ENCODE measurements around the gene NUDCD3.

DNA sequence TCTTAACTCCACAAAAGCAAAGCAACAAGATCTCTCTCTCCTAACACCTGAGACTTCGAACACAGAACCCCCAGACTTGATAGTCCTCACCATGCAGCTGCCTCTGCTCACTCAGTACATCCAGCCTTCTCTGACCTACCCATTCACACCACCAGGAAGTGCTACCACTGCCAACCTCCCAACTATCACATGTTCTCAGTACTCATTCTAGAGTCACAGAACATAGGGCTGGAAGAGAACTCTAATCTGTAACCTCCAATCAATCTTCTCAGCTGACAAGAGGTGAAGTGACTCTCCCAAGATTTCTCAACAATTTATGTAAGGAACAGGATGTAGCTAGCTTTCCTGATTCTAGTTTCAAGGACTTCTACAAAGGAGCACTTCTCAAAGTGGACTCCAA is 3.8 kb downstream of the NUDCD3 start:
- TF ChIP-seq HDGF (IDR thresholded peaks at IDR 0.05; ENCODE audit: borderline replicate concordance) = no peak
- TF ChIP-seq BHLHE40 (IDR thresholded peaks at IDR 0.05; ENCODE audit: borderline replicate concordance) = no peak

All from HEK293T (cell line).